ENCODE data around the gene AGAP5. TPM values are rescaled to one million over a fixed set of nuclear protein-coding genes. Genes with fewer than 3 reads are reported as not detected.

The AGAP5 gene
- total and polyA plus RNA-seq, 2 donors (not counting 1 experiment from before 2014, with no cell fraction given) = 1.8 to 3.1 TPM

GRCh38 chr10:73734796-73735305, 36.9 kb upstream of the AGAP5 start:
- H4K20me1 ChIP-seq (ENCODE audit: control insufficient read depth, extremely low read depth, insufficient read depth, low read length) = no peaks in the 10 kb centered on the region
- H3K4me3 ChIP-seq (replicated peaks in 1 of 4; ENCODE audit: control extremely low read depth in 1 of 4, insufficient read depth in 1 of 4, low read depth in 3 of 4, low read length in 4 of 4) = no peak overlapping the region
- H3K79me2 ChIP-seq (ENCODE audit: control insufficient read depth, insufficient read depth, low read length) = peaks cover 32% of the 10 kb centered on the region
- H3K27me3 ChIP-seq (ENCODE audit: control insufficient read depth, insufficient read depth, low read length) = no peaks in the 10 kb centered on the region
- H3K36me3 ChIP-seq (ENCODE audit: control insufficient read depth, insufficient read depth, low read length) = peaks cover 1% of the 10 kb centered on the region
- no peak for TF ChIP-seq EZH2 (IDR thresholded peaks at IDR 0.05; ENCODE audit: low read length, missing control alignments)
- TF ChIP-seq, protein P1, sequence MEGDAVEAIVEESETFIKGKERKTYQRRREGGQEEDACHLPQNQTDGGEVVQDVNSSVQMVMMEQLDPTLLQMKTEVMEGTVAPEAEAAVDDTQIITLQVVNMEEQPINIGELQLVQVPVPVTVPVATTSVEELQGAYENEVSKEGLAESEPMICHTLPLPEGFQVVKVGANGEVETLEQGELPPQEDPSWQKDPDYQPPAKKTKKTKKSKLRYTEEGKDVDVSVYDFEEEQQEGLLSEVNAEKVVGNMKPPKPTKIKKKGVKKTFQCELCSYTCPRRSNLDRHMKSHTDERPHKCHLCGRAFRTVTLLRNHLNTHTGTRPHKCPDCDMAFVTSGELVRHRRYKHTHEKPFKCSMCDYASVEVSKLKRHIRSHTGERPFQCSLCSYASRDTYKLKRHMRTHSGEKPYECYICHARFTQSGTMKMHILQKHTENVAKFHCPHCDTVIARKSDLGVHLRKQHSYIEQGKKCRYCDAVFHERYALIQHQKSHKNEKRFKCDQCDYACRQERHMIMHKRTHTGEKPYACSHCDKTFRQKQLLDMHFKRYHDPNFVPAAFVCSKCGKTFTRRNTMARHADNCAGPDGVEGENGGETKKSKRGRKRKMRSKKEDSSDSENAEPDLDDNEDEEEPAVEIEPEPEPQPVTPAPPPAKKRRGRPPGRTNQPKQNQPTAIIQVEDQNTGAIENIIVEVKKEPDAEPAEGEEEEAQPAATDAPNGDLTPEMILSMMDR (conservative IDR thresholded peaks at IDR 0.05 in 1 of 2, IDR thresholded peaks at IDR 0.05 in 1 of 2; ENCODE audit: low read depth in 1 of 2, low read length in 2 of 2) = no peak
- DNase-seq (ENCODE audit: low read depth in 2 of 2) = no peak
- no peak overlapping the region for H3K9ac ChIP-seq (ENCODE audit: insufficient read depth, low read length)
- H3K4me2 ChIP-seq (ENCODE audit: extremely low read depth, insufficient read depth, low read length) = no peak overlapping the region
- H3K27ac ChIP-seq (ENCODE audit: insufficient read depth, low read length) = no peak overlapping the region
- H2AFZ ChIP-seq (ENCODE audit: low read length) = no peak overlapping the region
- no peaks in the 10 kb centered on the region for H3K4me1 ChIP-seq (ENCODE audit: control insufficient read depth, extremely low read depth, insufficient read depth, low read length)
- H3K9me3 ChIP-seq (ENCODE audit: control insufficient read depth, insufficient read depth, low read depth, low read length) = no peaks in the 10 kb centered on the region

GRCh38 chr10:73734028-73734720, 36.3 kb upstream of the AGAP5 start:
- H3K4me2 ChIP-seq (ENCODE audit: extremely low read depth, insufficient read depth, low read length) = no peak overlapping the region
- TF ChIP-seq, protein P1 (conservative IDR thresholded peaks at IDR 0.05 in 1 of 2, IDR thresholded peaks at IDR 0.05 in 1 of 2; ENCODE audit: low read depth in 1 of 2, low read length in 2 of 2) = no peak
- DNase-seq (ENCODE audit: low read depth in 2 of 2) = no peak
- no peaks in the 10 kb centered on the region for H3K27me3 ChIP-seq (ENCODE audit: control insufficient read depth, insufficient read depth, low read length)
- peaks cover 32% of the 10 kb centered on the region for H3K79me2 ChIP-seq (ENCODE audit: control insufficient read depth, insufficient read depth, low read length)
- no peaks in the 10 kb centered on the region for H4K20me1 ChIP-seq (ENCODE audit: control insufficient read depth, extremely low read depth, insufficient read depth, low read length)
- no peak overlapping the region for H3K4me3 ChIP-seq (replicated peaks in 1 of 4; ENCODE audit: control extremely low read depth in 1 of 4, insufficient read depth in 1 of 4, low read depth in 3 of 4, low read length in 4 of 4)
- peaks cover 1% of the 10 kb centered on the region for H3K36me3 ChIP-seq (ENCODE audit: control insufficient read depth, insufficient read depth, low read length)
- H2AFZ ChIP-seq (ENCODE audit: low read length) = no peak overlapping the region
- H3K9me3 ChIP-seq (ENCODE audit: control insufficient read depth, insufficient read depth, low read depth, low read length) = no peaks in the 10 kb centered on the region
- no peaks in the 10 kb centered on the region for H3K4me1 ChIP-seq (ENCODE audit: control insufficient read depth, extremely low read depth, insufficient read depth, low read length)
- no peak overlapping the region for H3K9ac ChIP-seq (ENCODE audit: insufficient read depth, low read length)
- H3K27ac ChIP-seq (ENCODE audit: insufficient read depth, low read length) = no peak overlapping the region

DNA sequence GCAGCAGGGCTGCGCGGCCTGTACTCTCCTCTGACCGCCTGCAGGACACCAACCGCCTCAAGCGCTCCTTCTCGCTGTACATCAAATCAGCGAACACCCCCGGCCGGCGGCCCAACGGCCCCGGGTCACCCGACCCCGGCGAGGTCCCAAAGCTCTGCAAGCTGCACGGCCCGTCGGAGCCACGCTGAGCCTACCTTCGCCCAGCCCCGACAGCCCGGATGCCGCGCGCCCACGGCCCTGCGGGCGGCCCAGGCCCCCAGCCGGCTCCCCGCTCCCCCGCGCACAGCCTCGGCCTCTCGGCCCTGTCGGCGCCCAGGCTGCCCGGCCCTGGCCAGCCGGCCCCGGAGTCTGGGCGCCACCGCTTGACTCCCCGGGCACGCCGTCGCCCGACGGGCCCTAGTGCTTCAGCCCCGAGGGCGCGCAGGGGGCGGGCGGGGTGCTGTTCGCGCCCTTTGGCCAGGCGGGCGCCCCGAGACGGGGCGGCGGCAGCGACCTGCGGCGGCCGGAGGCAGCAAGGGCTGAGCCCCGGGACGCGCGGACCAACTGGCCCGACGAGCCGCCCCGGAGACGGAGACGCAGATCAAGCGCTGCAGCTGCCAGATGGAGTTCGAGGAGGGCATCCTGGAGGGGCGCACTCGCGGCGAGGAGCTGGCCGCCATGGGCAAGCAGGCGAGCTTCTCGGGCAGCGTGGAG, 35.2 kb upstream of the AGAP5 start:
- DNase-seq (ENCODE audit: low read depth in 2 of 2) = no peak
- Histone ChIP-seq H3K4me1 (ENCODE audit: control insufficient read depth, extremely low read depth, insufficient read depth, low read length) (no peaks in the 10 kb centered on the region), H3K4me3 (replicated peaks in 1 of 4; ENCODE audit: control extremely low read depth in 1 of 4, insufficient read depth in 1 of 4, low read depth in 3 of 4, low read length in 4 of 4) (no peak overlapping the region), H2AFZ (ENCODE audit: low read length) (no peak overlapping the region), H3K27ac (ENCODE audit: insufficient read depth, low read length) (no peak overlapping the region), H3K4me2 (ENCODE audit: extremely low read depth, insufficient read depth, low read length) (no peak overlapping the region), H3K9me3 (ENCODE audit: control insufficient read depth, insufficient read depth, low read depth, low read length) (no peaks in the 10 kb centered on the region), H3K27me3 (ENCODE audit: control insufficient read depth, insufficient read depth, low read length) (no peaks in the 10 kb centered on the region), H4K20me1 (ENCODE audit: control insufficient read depth, extremely low read depth, insufficient read depth, low read length) (no peaks in the 10 kb centered on the region), H3K36me3 (ENCODE audit: control insufficient read depth, insufficient read depth, low read length) (peaks cover 1% of the 10 kb centered on the region), H3K79me2 (ENCODE audit: control insufficient read depth, insufficient read depth, low read length) (peaks cover 33% of the 10 kb centered on the region), H3K9ac (ENCODE audit: insufficient read depth, low read length) (no peak overlapping the region)
- TF ChIP-seq, protein P1 (conservative IDR thresholded peaks at IDR 0.05 in 1 of 2, IDR thresholded peaks at IDR 0.05 in 1 of 2; ENCODE audit: low read depth in 1 of 2, low read length in 2 of 2) = no peak
- no peak for TF ChIP-seq EZH2 (IDR thresholded peaks at IDR 0.05; ENCODE audit: low read length, missing control alignments)

Data from fibroblast of lung (primary cell).